Cardiac fibroblast (primary cell): ENCODE measurements around the gene CDKAL1.
A peak's percentile ranks its signal among the peaks of the same experiment; 100 is the strongest.

Experiments used
- DNase-seq, 2 donors: peaks; one replicate each; pipeline versions ENCODE4 v3.0.0 to v3.0.0-alpha.2; 2010; ENCODE audit warnings: low read depth in 2 of 2
- H3K4me3 ChIP-seq, 2 donors: replicated peaks in 1 of 2; 1 replicate in 1 of 2; 2 replicates in 1 of 2; pipeline ENCODE4 v1.5.1; 2011; ENCODE audit warnings: low read depth in 2 of 2, low read length in 2 of 2, mild to moderate bottlenecking in 2 of 2, moderate library complexity in 1 of 2
- TF ChIP-seq, protein P1 (sequence below): IDR thresholded peaks from one replicate; pipeline ENCODE4 v1.5.1; 2011; ENCODE audit warnings: low read depth, mild to moderate bottlenecking, low read length, inconsistent platforms

Gene CDKAL1

DNA sequence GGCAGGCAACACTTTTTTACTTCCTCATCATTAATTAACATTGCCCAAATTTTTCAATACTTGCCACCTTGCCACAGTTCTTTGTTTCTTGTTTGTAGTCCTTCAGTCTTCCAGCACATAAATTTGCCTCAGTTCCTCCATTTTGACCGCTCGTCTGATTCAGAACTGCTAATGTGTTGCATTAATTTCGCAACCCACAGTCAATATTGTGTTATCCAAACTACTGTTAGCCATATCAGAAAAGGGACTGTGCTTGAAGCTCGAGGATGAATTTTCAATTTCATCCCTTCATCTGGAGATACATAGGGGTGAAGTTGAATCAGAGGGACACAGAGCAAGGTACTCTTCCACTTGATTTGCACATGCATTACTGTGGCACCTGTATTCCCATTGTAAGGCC lies 421.5 kb downstream of the CDKAL1 start:
- no peak overlapping the region for H3K4me3 ChIP-seq
- no peak for DNase-seq
- TF ChIP-seq, protein P1, sequence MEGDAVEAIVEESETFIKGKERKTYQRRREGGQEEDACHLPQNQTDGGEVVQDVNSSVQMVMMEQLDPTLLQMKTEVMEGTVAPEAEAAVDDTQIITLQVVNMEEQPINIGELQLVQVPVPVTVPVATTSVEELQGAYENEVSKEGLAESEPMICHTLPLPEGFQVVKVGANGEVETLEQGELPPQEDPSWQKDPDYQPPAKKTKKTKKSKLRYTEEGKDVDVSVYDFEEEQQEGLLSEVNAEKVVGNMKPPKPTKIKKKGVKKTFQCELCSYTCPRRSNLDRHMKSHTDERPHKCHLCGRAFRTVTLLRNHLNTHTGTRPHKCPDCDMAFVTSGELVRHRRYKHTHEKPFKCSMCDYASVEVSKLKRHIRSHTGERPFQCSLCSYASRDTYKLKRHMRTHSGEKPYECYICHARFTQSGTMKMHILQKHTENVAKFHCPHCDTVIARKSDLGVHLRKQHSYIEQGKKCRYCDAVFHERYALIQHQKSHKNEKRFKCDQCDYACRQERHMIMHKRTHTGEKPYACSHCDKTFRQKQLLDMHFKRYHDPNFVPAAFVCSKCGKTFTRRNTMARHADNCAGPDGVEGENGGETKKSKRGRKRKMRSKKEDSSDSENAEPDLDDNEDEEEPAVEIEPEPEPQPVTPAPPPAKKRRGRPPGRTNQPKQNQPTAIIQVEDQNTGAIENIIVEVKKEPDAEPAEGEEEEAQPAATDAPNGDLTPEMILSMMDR = no peak

DNA sequence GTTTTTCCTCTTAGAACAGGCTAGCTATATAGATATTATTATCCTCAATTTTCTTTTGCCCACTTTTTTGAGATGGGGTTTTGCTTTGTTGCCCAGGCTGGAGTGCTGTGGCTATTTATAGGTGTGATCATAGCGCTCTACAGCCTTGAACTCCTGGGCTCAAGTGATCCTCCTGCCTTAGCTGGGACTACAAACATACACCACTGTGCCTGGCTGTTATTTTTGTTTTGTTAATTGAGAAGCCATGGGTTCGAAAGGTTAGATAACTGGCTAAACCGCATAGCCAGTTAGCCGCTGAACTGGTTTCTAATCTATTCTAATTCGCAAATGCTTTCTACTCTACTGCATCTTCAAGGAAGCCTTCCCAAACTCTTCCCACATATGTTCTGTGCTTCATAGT lies 425.8 kb downstream of the CDKAL1 start:
- DNase-seq = no peak
- TF ChIP-seq, protein P1 = no peak
- H3K4me3 ChIP-seq = no peak overlapping the region

DNA sequence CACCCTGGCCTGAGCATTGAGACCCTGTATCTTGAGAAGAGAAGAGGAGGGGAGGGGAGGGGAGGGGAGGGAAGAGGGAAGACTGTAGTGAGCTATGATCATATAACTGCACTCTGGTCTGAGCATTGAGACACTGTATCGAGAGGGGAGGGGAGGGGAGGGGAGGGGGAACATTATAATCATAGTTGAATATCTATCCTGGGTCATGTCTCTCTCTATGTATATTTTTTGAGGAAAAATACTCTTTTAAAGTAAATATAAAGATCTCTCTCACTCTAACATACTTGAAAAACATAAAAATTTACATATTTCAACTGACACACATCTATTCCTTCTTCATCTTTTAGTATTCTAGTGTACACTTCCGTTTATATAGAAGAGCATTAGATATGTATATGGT lies 431.0 kb downstream of the CDKAL1 start:
- no peak for DNase-seq
- TF ChIP-seq, protein P1 = no peak
- H3K4me3 ChIP-seq = no peak overlapping the region

DNA sequence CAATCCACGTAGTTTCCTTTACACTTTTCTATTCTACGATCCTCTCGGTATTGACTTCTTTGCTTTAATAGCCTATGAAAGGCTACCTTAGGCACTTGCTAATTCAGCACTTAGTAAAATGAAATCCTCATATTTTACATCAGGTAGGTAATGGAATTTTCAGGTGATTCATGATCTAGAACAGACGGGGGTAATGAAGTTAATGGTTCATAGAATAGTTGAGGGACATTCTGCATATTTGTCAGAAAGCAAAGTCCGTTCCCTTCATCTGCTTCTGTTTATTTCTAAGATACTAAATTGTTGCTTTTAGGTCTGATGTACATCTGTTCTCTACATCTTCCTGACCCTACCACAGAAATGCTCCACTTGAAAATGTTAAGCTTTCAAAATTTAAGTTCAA lies 431.7 kb downstream of the CDKAL1 start:
- TF ChIP-seq, protein P1 = no peak
- no peak overlapping the region for H3K4me3 ChIP-seq
- no peak for DNase-seq

DNA sequence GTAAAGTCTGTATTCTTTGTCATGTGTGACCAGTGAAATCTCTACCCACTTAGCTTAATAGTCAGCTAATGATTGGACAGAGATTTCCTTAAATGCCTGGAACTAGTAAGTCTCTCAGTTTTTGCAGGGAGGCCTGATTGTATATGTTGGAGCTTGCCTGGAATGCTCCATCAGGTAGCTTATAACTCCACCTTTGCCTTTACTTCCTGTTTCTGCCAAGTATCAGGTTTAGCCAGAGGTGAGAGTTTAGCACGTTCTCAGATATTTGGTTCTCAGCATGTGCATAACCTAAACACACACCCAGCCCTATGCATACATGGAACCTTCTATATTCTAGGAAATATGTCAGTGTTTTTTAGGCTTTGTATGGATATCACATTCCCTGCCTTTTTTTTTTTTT lies 435.3 kb downstream of the CDKAL1 start:
- H3K4me3 ChIP-seq = no peak overlapping the region
- TF ChIP-seq, protein P1 = no peak
- DNase-seq = no peak

DNA sequence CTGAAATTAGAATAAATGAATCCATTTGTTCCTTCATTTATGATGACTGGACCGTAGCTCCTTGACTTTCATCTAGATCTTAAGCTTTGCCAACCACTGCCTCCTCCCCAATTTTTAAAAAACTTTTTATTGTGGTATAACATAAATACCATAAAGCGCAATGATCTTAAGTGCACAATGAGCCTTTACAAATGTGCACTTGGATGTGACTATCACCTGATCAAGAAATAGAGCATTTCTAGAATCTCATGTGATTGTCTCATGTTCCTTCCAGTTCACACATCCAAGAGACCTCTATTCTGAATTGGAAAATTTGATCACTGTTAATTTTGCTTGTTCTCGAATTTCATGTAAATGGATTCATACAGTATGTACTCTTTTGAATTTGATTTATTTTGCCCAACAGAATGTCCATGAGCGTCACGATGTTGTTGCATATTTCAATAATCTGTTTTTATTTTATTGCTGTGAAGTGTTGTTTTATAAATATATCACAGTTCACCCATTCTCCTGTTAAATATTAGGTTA lies 442.2 kb downstream of the CDKAL1 start:
- TF ChIP-seq, protein P1 = no peak
- DNase-seq = no peak
- no peak overlapping the region for H3K4me3 ChIP-seq

DNA sequence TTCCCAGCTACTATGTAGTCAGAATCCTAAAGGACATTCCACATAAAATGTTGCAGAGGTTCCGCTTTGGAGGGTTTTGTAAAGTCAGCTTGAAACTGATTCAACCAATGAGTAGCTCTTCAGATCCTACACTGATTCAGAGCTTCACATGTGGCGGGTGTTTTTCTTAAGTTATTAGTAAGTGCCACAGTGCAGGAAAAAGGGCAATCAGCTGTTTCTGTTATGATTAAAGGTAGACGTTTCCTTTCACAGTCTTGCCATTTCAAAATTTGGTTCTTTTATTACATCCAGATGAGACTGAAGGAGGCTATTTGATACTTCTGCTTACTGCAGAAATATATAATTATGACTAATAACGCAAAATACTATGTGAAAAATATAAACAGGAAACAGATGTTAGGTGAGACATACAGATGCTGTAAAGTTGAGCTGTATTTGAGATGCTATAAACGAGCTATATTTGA lies 443.9 kb downstream of the CDKAL1 start:
- DNase-seq = peak; percentile 11 to 63
- no peak overlapping the region for H3K4me3 ChIP-seq
- TF ChIP-seq, protein P1 = no peak
